Gastroesophageal sphincter (tissue), 4 donors: ENCODE data around the gene GPR142. TPM values are rescaled to one million over a fixed set of nuclear protein-coding genes. Genes with fewer than 3 reads are reported as not detected.
A peak's percentile ranks its signal among the peaks of the same experiment; 100 is the strongest.

Experiments
- ATAC-seq: fragments of 150-250 bp; one replicate; pipeline ENCODE4 v1.9.1; 2016; ENCODE audit warnings: mild to moderate bottlenecking, moderate library complexity
- H3K27ac ChIP-seq, 4 donors: fragments of 200-600 bp; sonication (generic) in 3 of 4; 1 replicate in 3 of 4; 2 replicates in 1 of 4; pipeline ENCODE4 v1.5.1; 2016 to 2019
- H3K27me3 ChIP-seq: fragments of 200-600 bp; sonication (generic); one replicate; pipeline ENCODE4 v1.5.1; 2019
- H3K36me3 ChIP-seq, 2 donors: fragments of 200-600 bp; sonication (generic); one replicate each; pipeline ENCODE4 v1.5.1; 2019; ENCODE audit warnings: control low read depth in 1 of 2
- H3K4me1 ChIP-seq, 3 donors: fragments of 200-600 bp; sonication (generic); 1 replicate in 2 of 3; 2 replicates in 1 of 3; pipeline ENCODE4 v1.5.1; 2016 to 2019; ENCODE audit warnings: control low read depth in 2 of 3
- H3K4me3 ChIP-seq, 2 donors: fragments of 200-600 bp; sonication (generic); one replicate each; pipeline ENCODE4 v1.5.1; 2019; ENCODE audit warnings: mild to moderate bottlenecking in 1 of 2, moderate library complexity in 1 of 2
- H3K9me3 ChIP-seq, 3 donors: fragments of 200-600 bp; sonication (generic); one replicate each; pipeline ENCODE4 v1.5.1; 2017 to 2019; ENCODE audit warnings: control low read depth in 2 of 3
- EP300 ChIP-seq: sonication (generic); formaldehyde crosslinking; IDR thresholded peaks from one replicate; pipeline ENCODE4 v1.6.1; 2017; ENCODE audit warnings: antibody characterized with exemption, mild to moderate bottlenecking
- POLR2A ChIP-seq, 2 donors: fragments of 450-650 bp; IDR thresholded peaks; one replicate each; pipeline ENCODE4 v1.6.1; 2017; ENCODE audit warnings: antibody characterized with exemption in 2 of 2, mild to moderate bottlenecking in 2 of 2, moderate library complexity in 1 of 2
- POLR2AphosphoS5 ChIP-seq: sonication (generic); formaldehyde crosslinking; IDR thresholded peaks from one replicate; pipeline ENCODE4 v1.6.1; 2017; ENCODE audit warnings: antibody characterized with exemption
- WGBS, 2 donors: methylation state at CpG; one replicate each; pipeline ENCODE4 v1.1.5; 2018; ENCODE audit warnings: low coverage in 1 of 2; 5-methylcytosine and 5-hydroxymethylcytosine counted together
- total RNA-seq, 4 donors: library from RNA; depleted of rRNA; stranded (reverse); fragments of >200 nt; gene quantifications; one replicate each; pipeline ENCODE4 v1.1.0, GENCODE V29; 2016
- TF ChIP-seq, protein P1 (sequence below), 4 experiments: fragments of 200-600 bp in 2 of 4; fragments of 450-650 bp in 2 of 4; sonication (generic) in 1 of 4; IDR thresholded peaks; one replicate each; pipeline ENCODE4 v1.5.1; 2017 to 2019; ENCODE audit warnings: antibody characterized with exemption in 4 of 4, mild to moderate bottlenecking in 2 of 4, moderate library complexity in 2 of 4

The GPR142 gene
- total RNA-seq, 4 donors from 2014 or later: 1.1 TPM; not detected in 3

DNA sequence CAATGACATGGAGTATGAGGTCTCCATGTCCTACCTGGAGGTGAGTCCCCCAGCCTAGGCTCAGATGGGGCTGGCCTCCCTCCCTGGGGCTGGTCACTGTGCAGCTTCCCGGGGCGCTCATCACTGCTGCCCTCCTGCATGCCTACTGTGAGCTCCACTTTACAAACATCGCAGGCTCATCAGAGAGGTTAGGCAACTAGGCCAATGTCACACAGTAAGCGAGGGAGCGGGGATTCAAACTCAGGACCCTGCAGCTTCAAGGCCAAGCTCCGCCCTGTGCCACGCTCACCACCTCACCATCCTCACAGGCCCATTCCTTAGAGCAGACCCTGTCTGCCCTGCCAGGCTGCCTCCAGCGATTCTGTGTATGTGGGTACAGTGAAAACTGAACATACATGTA is 24.2 kb upstream of the GPR142 start:
- no peak for ATAC-seq
- no peaks in the 10 kb centered on the region for H3K9me3 ChIP-seq
- H3K36me3 ChIP-seq: no peaks in the 10 kb centered on the region
- TF ChIP-seq POLR2A (IDR thresholded peaks at IDR 0.05): no peak
- TF ChIP-seq POLR2AphosphoS5: no peak
- TF ChIP-seq, protein P1, sequence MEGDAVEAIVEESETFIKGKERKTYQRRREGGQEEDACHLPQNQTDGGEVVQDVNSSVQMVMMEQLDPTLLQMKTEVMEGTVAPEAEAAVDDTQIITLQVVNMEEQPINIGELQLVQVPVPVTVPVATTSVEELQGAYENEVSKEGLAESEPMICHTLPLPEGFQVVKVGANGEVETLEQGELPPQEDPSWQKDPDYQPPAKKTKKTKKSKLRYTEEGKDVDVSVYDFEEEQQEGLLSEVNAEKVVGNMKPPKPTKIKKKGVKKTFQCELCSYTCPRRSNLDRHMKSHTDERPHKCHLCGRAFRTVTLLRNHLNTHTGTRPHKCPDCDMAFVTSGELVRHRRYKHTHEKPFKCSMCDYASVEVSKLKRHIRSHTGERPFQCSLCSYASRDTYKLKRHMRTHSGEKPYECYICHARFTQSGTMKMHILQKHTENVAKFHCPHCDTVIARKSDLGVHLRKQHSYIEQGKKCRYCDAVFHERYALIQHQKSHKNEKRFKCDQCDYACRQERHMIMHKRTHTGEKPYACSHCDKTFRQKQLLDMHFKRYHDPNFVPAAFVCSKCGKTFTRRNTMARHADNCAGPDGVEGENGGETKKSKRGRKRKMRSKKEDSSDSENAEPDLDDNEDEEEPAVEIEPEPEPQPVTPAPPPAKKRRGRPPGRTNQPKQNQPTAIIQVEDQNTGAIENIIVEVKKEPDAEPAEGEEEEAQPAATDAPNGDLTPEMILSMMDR (IDR thresholded peaks at IDR 0.05): no peak
- TF ChIP-seq EP300: no peak
- no peak overlapping the region for H3K4me3 ChIP-seq
- no peaks in the 10 kb centered on the region for H3K4me1 ChIP-seq
- H3K27me3 ChIP-seq: peaks cover 80% of the 10 kb centered on the region
- H3K27ac ChIP-seq: no peak overlapping the region
- WGBS, 2 donors: 58 to 93% methylated on average over 2 to 3 of the region's 8 CpGs

DNA sequence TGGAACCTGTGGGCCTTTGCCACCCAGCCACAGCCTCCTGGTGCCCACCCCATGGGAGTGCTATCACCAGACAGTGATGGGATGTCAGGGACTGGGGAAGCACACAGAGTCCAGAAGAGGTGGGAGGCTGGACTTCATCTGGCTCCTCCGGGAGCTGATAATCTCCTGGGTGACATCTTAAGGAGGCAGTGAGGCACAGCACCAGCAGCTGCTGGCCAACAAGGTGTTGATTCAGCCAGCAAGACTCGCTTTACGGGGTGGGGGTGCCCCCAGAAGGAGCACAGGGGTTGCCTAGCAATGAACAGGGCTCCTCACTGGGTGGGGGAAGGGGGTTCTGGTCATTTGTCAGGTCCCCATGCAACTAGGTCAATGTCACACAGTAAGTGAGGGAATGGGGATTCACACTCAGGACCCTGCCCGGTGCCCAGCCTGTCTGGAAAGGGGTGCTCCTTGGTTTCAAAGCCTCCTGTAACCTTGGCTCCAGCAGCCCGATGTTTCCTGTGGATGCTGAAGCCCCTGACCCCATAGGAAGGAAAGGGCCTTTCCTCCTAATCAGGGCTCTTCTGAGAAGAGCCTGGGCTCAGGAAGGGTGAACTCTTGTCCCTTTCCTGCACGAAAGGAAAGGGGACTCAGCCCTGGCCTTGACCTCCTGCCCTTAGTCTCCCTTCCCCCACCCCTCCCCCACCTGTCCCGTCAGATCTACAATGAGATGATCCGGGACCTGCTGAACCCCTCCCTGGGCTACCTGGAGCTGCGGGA is 23.6 kb upstream of the GPR142 start:
- no peak overlapping the region for H3K4me3 ChIP-seq
- H3K4me1 ChIP-seq: no peaks in the 10 kb centered on the region
- TF ChIP-seq, protein P1 (IDR thresholded peaks at IDR 0.05): no peak
- TF ChIP-seq POLR2AphosphoS5: peak; percentile 12
- ATAC-seq: no peak
- WGBS, 2 donors: 33% methylated on average over 1 of the region's 9 CpGs; no CpG with 5 or more reads in 1 of the 2 donors
- no peak overlapping the region for H3K27ac ChIP-seq
- H3K36me3 ChIP-seq: no peaks in the 10 kb centered on the region
- peaks cover 80% of the 10 kb centered on the region for H3K27me3 ChIP-seq
- H3K9me3 ChIP-seq: no peaks in the 10 kb centered on the region

DNA sequence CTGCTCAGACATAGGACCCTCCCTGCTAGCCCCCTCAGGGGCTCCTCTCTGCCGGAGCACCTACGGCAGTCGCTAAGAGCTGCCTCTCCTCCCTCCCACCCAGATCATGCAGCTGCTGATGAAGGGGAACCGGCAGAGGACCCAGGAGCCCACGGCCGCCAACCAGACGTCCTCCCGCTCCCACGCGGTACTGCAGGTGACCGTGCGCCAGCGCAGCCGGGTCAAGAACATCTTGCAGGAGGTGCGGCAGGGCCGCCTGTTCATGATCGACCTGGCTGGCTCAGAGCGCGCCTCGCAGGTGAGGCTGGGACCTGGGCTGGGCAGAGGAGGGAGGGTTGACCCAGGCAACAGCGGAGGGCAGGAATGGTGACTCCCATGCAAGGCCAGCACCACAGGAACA is 22.6 kb upstream of the GPR142 start:
- WGBS, 2 donors: 60% methylated on average over 3 of the region's 21 CpGs; no CpG with 5 or more reads in 1 of the 2 donors
- TF ChIP-seq POLR2A (IDR thresholded peaks at IDR 0.05) (no peak), EP300 (no peak), POLR2AphosphoS5 (no peak)
- TF ChIP-seq, protein P1 (IDR thresholded peaks at IDR 0.05): no peak
- H3K27ac ChIP-seq: no peak overlapping the region
- H3K36me3 ChIP-seq: no peaks in the 10 kb centered on the region
- peaks cover 80% of the 10 kb centered on the region for H3K27me3 ChIP-seq
- no peak overlapping the region for H3K4me3 ChIP-seq
- no peaks in the 10 kb centered on the region for H3K4me1 ChIP-seq
- no peak for ATAC-seq
- no peaks in the 10 kb centered on the region for H3K9me3 ChIP-seq

DNA sequence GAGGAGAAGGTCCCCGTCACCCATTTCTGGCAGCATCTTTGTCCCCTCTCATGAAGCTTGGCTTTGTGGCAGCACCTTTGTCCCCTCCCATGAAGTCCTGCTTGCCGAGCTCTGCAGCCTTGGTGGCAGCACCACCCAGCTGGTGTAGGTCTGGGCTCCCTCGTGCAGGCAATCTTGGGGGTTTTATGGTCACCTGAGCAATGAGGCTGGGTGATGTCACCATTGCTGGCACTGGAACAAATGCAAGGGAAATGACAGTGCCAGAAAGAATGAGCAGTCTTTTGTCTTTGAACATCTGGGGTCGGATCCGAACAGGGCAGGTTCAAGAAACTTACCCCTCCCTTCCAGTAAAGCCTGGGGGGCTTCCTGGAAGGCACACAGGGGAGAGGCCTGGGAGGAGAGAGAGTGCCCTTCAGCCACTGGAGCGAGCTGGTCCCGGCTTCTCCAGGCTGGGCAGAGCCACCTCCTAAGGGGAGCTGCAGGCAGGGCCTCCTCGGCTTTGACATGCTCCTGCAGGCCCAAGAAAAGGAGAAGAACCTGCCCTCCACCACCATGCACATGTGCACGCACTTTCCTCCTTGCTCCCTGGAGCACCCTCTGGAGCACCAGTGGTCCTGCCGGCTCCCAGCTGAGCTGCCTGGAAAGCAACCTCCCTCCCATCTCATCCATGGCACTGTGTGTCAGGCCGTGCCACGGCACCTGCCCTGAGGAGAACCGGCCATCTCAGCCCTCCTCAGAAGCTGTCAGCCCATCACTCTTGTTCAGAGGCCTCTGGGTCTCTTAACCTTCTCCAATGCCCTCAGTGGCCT is 21.7 kb upstream of the GPR142 start:
- H3K9me3 ChIP-seq: no peaks in the 10 kb centered on the region
- no peaks in the 10 kb centered on the region for H3K4me1 ChIP-seq
- TF ChIP-seq, protein P1 (IDR thresholded peaks at IDR 0.05): no peak
- TF ChIP-seq EP300 (no peak), POLR2A (IDR thresholded peaks at IDR 0.05) (no peak), POLR2AphosphoS5 (no peak)
- peaks cover 87% of the 10 kb centered on the region for H3K27me3 ChIP-seq
- 92 to 100% methylated on average over 1 to 7 of the region's 13 CpGs for WGBS, 2 donors
- no peaks in the 10 kb centered on the region for H3K36me3 ChIP-seq
- no peak overlapping the region for H3K27ac ChIP-seq
- ATAC-seq: no peak
- H3K4me3 ChIP-seq: no peak overlapping the region
